Stimulated activated CD8-positive, alpha-beta memory T cell treated with anti-CD3 and anti-CD28 coated beads, Interleukin-4, amount 100 ng/mL, for 48 hours (primary cell): ENCODE data around the gene EIF4B.
"Not testable (repeated sequence)": the region's sequence is repeated elsewhere in the genome, so short reads cannot be mapped to it uniquely, and the experiment has no call there.

Experiments used
- DNase-seq: peaks from one replicate; pipeline ENCODE4 v3.0.0-alpha.2; 2020

Gene EIF4B

GRCh38 chr12:53005986-53006809 is at the start of gene EIF4B:
Gene EIF4B, plus strand, starts transcription at chr12:53006456. Its CDS starts 28 bp downstream, at chr12:53006484.
- peak; percentile 99 for DNase-seq

GRCh38 chr12:52956987-52957386 is 49.3 kb upstream of the EIF4B start:
- DNase-seq, result no peak

- DNase-seq, result no peak
Observed at GRCh38 chr12:52964556-52965336, 41.5 kb upstream of the EIF4B start.

- no peak for DNase-seq
Observed at GRCh38 chr12:52965337-52965731, 40.9 kb upstream of the EIF4B start.

DNA sequence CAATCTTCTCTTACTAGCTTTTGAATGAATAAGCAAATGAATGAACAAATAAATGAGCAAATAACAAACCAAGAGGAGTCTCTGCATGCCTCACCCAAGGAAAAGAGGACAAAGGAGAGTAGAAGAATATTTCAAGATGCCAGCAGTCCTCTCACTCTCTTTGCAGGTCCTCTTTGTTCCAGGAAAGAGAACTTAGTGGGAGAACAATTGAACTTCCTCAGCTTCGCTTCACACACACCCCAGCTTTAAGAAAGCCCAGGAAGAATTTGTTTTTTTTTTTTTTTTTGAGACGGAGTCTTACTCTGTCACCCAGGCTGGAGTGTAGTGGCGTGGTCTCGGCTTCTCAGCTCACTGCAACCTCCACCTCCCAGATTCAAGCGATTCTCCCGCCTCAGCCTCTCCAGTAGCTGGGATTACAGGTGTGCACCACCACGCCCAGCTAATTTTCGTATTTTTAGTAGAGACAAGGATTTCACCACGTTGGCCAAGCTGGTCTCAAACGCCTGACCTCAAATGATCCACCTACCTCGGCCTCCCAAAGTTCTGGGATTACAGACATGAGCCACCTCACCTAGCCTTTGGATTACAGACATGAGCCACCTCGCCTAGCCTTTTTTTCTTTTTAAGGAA is 37.0 kb upstream of the EIF4B start:
- no peak for DNase-seq

DNA sequence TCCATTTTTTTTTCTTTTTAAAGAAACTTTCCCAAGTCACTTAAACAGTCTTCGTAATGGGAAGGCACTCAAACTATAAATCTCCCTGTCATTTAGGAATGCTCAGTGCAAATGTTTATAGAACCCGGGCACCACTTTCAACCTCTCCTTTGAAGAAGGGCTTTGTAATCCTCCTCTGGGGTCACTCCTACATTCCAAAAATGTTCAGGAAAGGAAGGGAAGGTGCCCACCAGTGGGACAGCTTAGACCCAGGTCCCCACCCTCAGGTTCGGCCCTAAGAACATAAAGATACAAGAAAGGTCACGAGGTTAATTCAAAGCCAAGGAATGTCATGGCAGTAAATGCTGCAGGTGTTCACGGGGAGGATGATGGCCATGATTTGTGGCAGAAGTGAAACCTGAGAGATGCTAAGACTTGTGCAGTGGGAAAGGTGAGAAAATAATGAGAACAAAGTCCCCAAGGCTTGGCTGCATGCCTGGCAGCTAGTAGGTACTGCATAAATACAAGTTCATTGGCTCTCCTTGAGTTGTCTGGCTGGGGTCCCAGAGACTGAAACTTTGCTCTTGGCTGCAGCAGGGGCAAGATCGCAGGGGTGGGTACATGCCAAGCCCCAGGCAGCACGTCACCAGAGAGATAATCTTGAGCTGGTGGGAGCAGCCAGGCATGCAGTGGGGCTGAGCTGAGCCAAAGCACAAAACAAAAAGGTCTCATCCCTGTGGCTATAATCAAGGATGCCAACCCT is 36.3 kb upstream of the EIF4B start:
- no peak for DNase-seq

- DNase-seq, result no peak
Observed at GRCh38 chr12:52971679-52972329, 34.5 kb upstream of the EIF4B start.

GRCh38 chr12:52975204-52975603 is 31.1 kb upstream of the EIF4B start:
- DNase-seq, result no peak

DNA sequence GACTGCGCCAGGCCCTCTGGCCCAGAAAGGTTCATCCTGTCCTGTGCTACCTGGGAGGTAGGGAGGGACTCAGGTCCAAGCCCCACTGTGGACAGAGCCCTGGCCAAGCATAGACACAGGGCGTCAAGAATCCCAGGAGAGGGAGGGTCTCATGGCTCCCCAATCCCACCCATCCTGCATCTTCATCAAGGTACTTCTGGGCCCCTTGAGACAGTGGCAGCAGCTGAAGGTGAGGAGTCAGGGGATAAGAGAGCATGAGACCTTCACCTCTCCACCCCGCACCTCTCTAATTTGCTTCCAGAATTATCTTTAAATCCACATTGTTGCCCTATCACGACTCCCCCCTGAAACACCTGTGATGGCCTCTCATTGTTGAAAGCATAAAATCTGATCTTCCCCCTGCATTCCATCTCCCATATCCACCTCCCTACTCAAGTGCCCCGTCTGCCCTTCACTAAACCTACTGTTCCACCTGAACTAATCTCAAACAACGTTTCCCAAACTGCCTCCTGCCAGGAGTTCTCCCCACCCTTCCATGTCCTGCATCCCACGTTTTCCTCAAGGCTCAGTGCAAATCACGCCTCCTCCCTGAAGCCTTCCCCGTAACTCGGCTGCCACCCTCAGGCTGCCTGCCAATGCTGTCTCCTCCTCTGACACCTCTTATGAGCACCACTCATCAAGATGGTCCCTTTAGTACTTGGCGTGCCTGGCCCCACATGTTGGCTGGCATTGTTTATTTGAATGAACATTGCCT is 30.3 kb upstream of the EIF4B start:
- no peak for DNase-seq

GRCh38 chr12:52976574-52977071 is 29.6 kb upstream of the EIF4B start:
- DNase-seq, result no peak

- no peak for DNase-seq
Observed at GRCh38 chr12:52977170-52977569, 29.1 kb upstream of the EIF4B start.

- DNase-seq, result no peak
Observed at GRCh38 chr12:52980096-52980649, 26.1 kb upstream of the EIF4B start.

- DNase-seq, result peak; percentile 84
Observed at GRCh38 chr12:52980650-52981423, 25.4 kb upstream of the EIF4B start.

DNA sequence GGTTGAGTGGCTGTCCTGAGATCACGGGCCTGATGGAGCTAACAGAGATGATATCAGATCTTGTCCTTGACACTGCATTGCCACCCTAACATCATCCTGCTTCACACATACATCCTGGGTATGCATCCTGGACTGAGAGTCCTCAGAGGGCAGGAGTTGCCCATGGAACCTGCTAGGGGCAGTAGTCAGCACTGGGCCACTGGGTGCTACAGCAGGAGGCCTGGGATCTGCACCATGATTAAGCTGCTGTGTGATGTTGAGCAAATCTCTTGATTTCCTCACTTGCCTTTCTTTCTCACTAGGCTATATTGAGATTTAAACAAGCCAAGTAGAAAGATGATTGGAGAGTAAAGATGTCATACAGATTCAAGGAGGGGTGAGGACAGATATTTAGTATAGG is 22.1 kb upstream of the EIF4B start:
- DNase-seq, result no peak

- no peak for DNase-seq
Observed at GRCh38 chr12:52988898-52989297, 17.4 kb upstream of the EIF4B start.

- no peak for DNase-seq
Observed at GRCh38 chr12:52990206-52990605, 16.1 kb upstream of the EIF4B start.

GRCh38 chr12:52992240-52992639 is 14.0 kb upstream of the EIF4B start:
- not testable (repeated sequence) for DNase-seq

DNA sequence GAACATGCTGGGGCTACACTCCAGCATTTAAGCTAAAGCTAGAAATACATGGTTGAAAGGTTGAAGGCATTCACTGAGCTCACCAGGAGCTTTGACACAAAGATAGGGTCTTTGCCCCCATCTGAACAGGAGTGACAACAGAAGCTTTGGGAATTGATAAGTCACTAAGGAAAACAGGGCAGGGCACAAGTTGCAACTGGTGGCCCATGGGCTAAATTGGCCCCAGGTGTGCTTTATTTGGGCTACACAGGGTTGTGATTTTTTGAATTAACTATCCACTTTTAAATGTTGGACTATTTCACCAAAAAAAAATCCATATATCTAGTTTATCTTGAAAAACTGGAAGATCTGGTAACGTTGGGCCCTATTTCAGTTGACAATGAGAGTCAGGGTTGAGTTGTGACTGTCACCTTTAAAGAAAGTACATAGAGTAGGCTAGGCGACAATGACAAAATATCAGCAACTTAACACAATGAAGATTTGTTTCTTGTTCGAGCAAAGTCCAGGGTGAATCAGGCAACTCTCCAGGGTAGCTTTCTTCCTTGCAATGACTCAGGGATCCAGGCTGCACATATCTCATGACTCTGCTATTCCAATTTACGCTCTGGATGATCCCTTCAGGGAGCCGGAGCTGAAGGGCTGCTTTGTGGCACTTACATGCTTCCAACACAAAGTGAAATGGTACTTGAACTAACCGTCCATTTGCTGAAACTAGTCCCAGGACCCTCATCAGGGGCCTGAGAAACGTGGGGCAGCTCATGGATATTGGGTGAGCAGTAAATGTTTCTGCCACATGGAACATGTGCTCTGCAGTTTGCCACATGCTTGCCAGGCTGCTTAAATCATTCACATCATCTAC is 13.3 kb upstream of the EIF4B start:
- DNase-seq, result no peak

DNA sequence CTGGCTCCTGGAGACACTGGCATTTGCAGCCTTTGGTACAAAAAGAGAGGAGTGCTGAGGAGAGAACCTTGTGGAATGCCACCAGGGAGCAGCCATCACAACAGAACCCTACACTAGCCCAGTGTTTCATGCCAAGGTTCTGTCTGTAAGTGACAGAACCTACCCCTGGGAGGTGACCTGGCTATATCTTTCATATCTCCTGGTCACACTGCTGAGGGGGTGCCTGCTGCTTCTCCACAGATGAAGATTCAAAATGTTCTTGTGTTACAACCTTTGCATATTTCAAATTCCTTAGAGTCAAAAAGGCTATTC is 12.7 kb upstream of the EIF4B start:
- DNase-seq, result no peak

GRCh38 chr12:53004178-53004577 is 2.1 kb upstream of the EIF4B start:
- DNase-seq, result no peak
